Suprapubic skin (tissue), 4 donors: ENCODE measurements around the gene BCAT1. TPM values are rescaled to one million over a fixed set of nuclear protein-coding genes. Genes with fewer than 3 reads are reported as not detected.

Source experiments
- DNase-seq, 2 donors: peaks; one replicate each; pipeline ENCODE4 v3.0.0-alpha.2; 2019; ENCODE audit warnings: low spot score in 2 of 2
- H3K27ac ChIP-seq: fragments of 200-600 bp; sonication (generic); one replicate; pipeline ENCODE4 v1.5.1; 2019
- H3K27me3 ChIP-seq: fragments of 200-600 bp; sonication (generic); one replicate; pipeline ENCODE4 v1.5.1; 2019
- H3K36me3 ChIP-seq: fragments of 200-600 bp; sonication (generic); one replicate; pipeline ENCODE4 v1.5.1; 2019
- H3K4me1 ChIP-seq: fragments of 200-600 bp; sonication (generic); one replicate; pipeline ENCODE4 v1.5.1; 2019
- H3K4me3 ChIP-seq: fragments of 200-600 bp; sonication (generic); one replicate; pipeline ENCODE4 v1.5.1; 2019; ENCODE audit warnings: mild to moderate bottlenecking
- H3K9me3 ChIP-seq: fragments of 200-600 bp; sonication (generic); one replicate; pipeline ENCODE4 v1.5.1; 2019
- EP300 ChIP-seq: sonication (generic); formaldehyde crosslinking; IDR thresholded peaks from one replicate; pipeline ENCODE4 v1.6.1; 2017; ENCODE audit warnings: antibody characterized with exemption
- POLR2A ChIP-seq, 2 donors: fragments of 450-650 bp; IDR thresholded peaks; one replicate each; pipeline ENCODE4 v1.6.1; 2017; ENCODE audit warnings: antibody characterized with exemption in 2 of 2, mild to moderate bottlenecking in 2 of 2, moderate library complexity in 2 of 2
- POLR2AphosphoS5 ChIP-seq, 3 donors: sonication (generic); formaldehyde crosslinking; IDR thresholded peaks; one replicate each; pipeline ENCODE4 v1.6.1; 2017; ENCODE audit warnings: antibody characterized with exemption in 3 of 3
- WGBS: methylation state at CpG from one replicate; pipeline ENCODE4 v1.1.5; 2018; 5-methylcytosine and 5-hydroxymethylcytosine counted together
- total RNA-seq, 4 donors: library from RNA; depleted of rRNA; stranded (reverse); fragments of >200 nt; gene quantifications; one replicate each; pipeline ENCODE4 v1.1.0, GENCODE V29; 2016
- TF ChIP-seq, protein P1 (sequence below), 2 donors: fragments of 200-600 bp in 1 of 2; fragments of 450-650 bp in 1 of 2; sonication (generic) in 1 of 2; IDR thresholded peaks; one replicate each; pipeline ENCODE4 v1.5.1; 2016 to 2019; ENCODE audit warnings: antibody characterized with exemption in 2 of 2, mild to moderate bottlenecking in 1 of 2, moderate library complexity in 1 of 2

BCAT1 gene
- total RNA-seq, 4 donors from 2014 or later: 0.68 to 2.9 (median 1.5) TPM

DNA sequence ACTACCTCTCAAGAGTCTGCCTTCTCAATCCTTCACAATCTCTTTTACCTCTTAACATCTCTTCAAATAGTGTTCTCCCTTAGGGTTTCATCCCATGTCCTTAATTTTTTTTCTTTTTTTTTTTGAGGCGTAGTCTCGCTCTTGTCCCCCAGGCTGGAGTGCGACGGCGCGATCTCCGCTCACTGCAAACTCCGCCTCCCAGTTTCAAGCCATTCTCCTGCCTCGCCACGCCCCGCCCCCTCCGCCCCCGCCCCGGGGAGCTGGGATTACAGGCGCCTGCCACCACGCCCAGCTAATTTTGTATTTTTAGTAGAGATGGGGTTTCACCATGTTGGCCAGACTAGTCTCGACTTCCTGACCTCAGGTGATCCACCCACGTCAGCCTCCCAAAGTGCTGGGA, 7.0 kb upstream of the BCAT1 start:
- Histone ChIP-seq H3K9me3 (no peaks in the 10 kb centered on the region), H3K4me1 (no peaks in the 10 kb centered on the region), H3K36me3 (no peaks in the 10 kb centered on the region), H3K27ac (no peak overlapping the region), H3K4me3 (no peak overlapping the region), H3K27me3 (no peaks in the 10 kb centered on the region)
- DNase-seq: no peak
- WGBS: 86% methylated on average over 18 of the region's 18 CpGs
- TF ChIP-seq EP300 (no peak), POLR2A (IDR thresholded peaks at IDR 0.05) (no peak), POLR2AphosphoS5 (IDR thresholded peaks at IDR 0.05) (no peak)
- TF ChIP-seq, protein P1, sequence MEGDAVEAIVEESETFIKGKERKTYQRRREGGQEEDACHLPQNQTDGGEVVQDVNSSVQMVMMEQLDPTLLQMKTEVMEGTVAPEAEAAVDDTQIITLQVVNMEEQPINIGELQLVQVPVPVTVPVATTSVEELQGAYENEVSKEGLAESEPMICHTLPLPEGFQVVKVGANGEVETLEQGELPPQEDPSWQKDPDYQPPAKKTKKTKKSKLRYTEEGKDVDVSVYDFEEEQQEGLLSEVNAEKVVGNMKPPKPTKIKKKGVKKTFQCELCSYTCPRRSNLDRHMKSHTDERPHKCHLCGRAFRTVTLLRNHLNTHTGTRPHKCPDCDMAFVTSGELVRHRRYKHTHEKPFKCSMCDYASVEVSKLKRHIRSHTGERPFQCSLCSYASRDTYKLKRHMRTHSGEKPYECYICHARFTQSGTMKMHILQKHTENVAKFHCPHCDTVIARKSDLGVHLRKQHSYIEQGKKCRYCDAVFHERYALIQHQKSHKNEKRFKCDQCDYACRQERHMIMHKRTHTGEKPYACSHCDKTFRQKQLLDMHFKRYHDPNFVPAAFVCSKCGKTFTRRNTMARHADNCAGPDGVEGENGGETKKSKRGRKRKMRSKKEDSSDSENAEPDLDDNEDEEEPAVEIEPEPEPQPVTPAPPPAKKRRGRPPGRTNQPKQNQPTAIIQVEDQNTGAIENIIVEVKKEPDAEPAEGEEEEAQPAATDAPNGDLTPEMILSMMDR (IDR thresholded peaks at IDR 0.05): no peak

DNA sequence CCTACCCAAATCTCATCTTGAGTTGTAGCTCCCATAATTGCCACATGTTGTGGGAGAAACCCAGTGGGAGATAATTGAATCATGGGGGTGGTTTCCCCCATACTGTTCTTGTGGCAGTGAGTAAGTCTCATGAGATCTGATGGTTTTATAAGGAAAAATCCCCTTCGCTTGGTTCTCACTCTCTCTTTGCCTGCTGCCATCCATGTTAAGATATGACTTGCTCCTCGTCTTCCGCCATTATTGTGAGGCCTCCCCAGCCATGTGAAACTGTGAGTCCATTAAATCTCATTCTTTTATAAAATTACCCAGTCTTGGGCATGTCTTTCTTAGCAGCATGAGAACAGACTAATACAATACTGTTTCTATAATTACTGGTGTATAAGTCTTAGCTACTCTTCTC, 6.5 kb upstream of the BCAT1 start:
- DNase-seq: no peak
- TF ChIP-seq EP300 (no peak), POLR2A (IDR thresholded peaks at IDR 0.05) (no peak), POLR2AphosphoS5 (IDR thresholded peaks at IDR 0.05) (no peak)
- TF ChIP-seq, protein P1 (IDR thresholded peaks at IDR 0.05): no peak
- 76% methylated on average over 3 of the region's 3 CpGs for WGBS
- H3K4me1 ChIP-seq: no peaks in the 10 kb centered on the region
- H3K4me3 ChIP-seq: no peak overlapping the region
- H3K36me3 ChIP-seq: no peaks in the 10 kb centered on the region
- H3K9me3 ChIP-seq: no peaks in the 10 kb centered on the region
- no peaks in the 10 kb centered on the region for H3K27me3 ChIP-seq
- H3K27ac ChIP-seq: no peak overlapping the region

DNA sequence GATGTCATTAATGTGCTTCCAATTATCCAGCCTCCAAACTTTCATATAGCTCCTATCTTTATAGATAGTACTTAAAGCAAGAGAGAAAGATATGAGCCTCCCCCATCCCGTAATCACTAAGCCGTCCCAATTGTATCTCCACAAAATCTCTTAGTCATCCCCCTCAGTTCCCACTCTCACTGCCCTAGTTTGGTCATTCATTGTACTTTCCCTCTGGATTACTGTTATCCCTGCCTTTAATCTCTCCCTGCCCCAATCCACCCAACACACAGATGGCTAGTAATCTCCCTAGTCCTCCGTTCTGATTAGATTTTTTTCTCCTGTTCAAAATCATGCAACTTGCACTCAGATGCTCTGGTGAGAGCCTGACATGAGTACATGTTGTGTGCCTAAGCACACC, 5.4 kb upstream of the BCAT1 start:
- H3K9me3 ChIP-seq: no peaks in the 10 kb centered on the region
- no peak overlapping the region for H3K27ac ChIP-seq
- H3K36me3 ChIP-seq: no peaks in the 10 kb centered on the region
- H3K4me3 ChIP-seq: no peak overlapping the region
- 75% methylated on average over 3 of the region's 3 CpGs for WGBS
- DNase-seq: no peak
- TF ChIP-seq EP300 (no peak), POLR2A (IDR thresholded peaks at IDR 0.05) (no peak), POLR2AphosphoS5 (IDR thresholded peaks at IDR 0.05) (no peak)
- TF ChIP-seq, protein P1 (IDR thresholded peaks at IDR 0.05): no peak
- no peaks in the 10 kb centered on the region for H3K4me1 ChIP-seq
- peaks cover 2% of the 10 kb centered on the region for H3K27me3 ChIP-seq

DNA sequence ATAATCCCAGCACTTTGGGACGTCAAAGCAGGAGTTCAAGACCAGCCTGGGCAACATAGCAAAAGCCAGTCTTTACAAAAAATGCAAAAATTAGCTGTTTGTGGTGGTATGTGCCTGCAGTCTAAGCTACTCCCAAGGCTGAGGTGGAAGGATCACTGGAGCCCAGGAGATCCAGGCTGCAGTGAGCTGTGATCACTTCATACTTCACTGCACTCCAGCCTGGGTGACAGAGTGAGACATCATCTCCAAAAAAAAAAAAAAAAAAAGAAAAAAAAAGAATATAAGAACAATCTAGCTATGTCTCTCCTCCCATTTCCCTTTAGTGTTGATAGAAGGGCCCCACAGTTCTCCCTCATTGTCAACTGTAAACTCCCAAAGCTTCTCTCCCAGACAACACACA, 3.5 kb upstream of the BCAT1 start:
- peaks cover 14% of the 10 kb centered on the region for H3K4me1 ChIP-seq
- TF ChIP-seq POLR2A (IDR thresholded peaks at IDR 0.05) (no peak), EP300 (no peak), POLR2AphosphoS5 (IDR thresholded peaks at IDR 0.05) (no peak)
- TF ChIP-seq, protein P1 (IDR thresholded peaks at IDR 0.05): no peak
- H3K9me3 ChIP-seq: no peaks in the 10 kb centered on the region
- H3K27me3 ChIP-seq: peaks cover 19% of the 10 kb centered on the region
- no peak overlapping the region for H3K4me3 ChIP-seq
- no peak overlapping the region for H3K27ac ChIP-seq
- DNase-seq: no peak
- WGBS: 79% methylated on average over 1 of the region's 1 CpG
- H3K36me3 ChIP-seq: no peaks in the 10 kb centered on the region

DNA sequence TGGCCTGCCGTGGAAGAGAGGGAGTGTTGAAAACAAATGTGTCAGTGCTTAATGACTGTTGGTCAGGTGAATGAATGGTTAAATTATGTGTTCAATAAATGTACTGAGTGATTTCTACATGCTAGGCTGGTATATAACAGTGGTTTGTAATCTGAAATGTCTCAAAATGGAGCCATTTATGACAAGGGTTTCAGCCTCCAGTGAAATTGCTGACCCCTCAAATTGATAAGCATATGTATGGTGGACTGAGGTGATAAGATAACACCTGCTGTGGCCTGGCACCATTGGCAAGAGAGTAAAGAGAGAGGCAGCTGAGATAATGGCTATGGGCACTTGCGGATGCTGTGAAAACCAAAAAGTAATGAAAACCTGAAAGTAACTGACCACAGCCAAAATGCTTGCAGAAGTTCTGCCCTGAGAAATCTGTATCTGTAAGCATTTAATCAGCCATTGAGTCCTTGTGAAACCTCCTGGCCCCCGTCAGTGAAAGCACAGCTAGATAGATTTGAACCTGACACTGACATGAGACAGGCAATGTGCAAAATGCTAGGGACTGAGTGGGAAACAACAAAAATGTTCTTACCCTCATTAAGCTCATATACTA, 1.4 kb upstream of the BCAT1 start:
- peaks cover 19% of the 10 kb centered on the region for H3K27me3 ChIP-seq
- WGBS: 85% methylated on average over 3 of the region's 3 CpGs
- H3K27ac ChIP-seq: no peak overlapping the region
- H3K9me3 ChIP-seq: no peaks in the 10 kb centered on the region
- DNase-seq: no peak
- H3K36me3 ChIP-seq: no peaks in the 10 kb centered on the region
- no peak overlapping the region for H3K4me3 ChIP-seq
- peaks cover 14% of the 10 kb centered on the region for H3K4me1 ChIP-seq
- TF ChIP-seq EP300 (no peak), POLR2AphosphoS5 (IDR thresholded peaks at IDR 0.05) (no peak), POLR2A (IDR thresholded peaks at IDR 0.05) (no peak)
- TF ChIP-seq, protein P1 (IDR thresholded peaks at IDR 0.05): no peak
